Endothelial cell of umbilical vein (primary cell): Measurements from ENCODE around the gene RAI1. TPM values are rescaled to one million over a fixed set of nuclear protein-coding genes. Genes with fewer than 3 reads are reported as not detected.

Experiments used
- BruUV-seq: library from RNA; stranded (reverse); fragments of 400-500 nt; replicated peaks from 2 replicates; lab custom pipeline; 2021; lab: Mats Ljungman, UMichigan
- CTCF ChIA-PET: fragments of 300-600, 350-600 bp; sonication (Branson Sonifier 250); formaldehyde crosslinking; loops from one replicate; lab custom pipeline; 2021; ENCODE audit warnings: antibody characterized with exemption, inconsistent platforms; lab: Charles Lee
- POLR2A ChIA-PET: fragments of 300-600, 350-600 bp; sonication (Branson Sonifier 250); formaldehyde crosslinking; loops from one replicate; lab custom pipeline; 2021; ENCODE audit warnings: antibody characterized with exemption, inconsistent platforms; lab: Charles Lee
- DNase-seq: peaks from one replicate; pipeline ENCODE4 v3.0.0-alpha.2; 2011; ENCODE audit warnings: low read depth, low spot score
- FAIRE-seq: peaks from 2 replicates; lab custom pipeline; 2011; peaks lifted over from hg19 to GRCh38; lab: Jason Lieb, UNC
- H2AFZ ChIP-seq: 2 replicates; pipeline ENCODE4 v1.6.0; 2012; ENCODE audit warnings: low read depth, low read length, control low read depth, inconsistent platforms
- H3K27ac ChIP-seq: 2 replicates; pipeline ENCODE4 v1.5.1; 2011; ENCODE audit warnings: low read depth, mild to moderate bottlenecking, control low read depth, low read length, moderate library complexity; ENCODE audit not compliant: insufficient read depth
- H3K27me3 ChIP-seq, 2 experiments: 2 replicates each; pipeline versions ENCODE4 v1.6.0 to v1.6.1; 2011; ENCODE audit warnings: low read length in 2 of 2, mixed read lengths in 1 of 2; ENCODE audit not compliant: control insufficient read depth in 2 of 2, insufficient read depth in 2 of 2
- H3K36me3 ChIP-seq, 2 experiments: 2 replicates in 1 of 2; 3 replicates in 1 of 2; pipeline ENCODE4 v1.5.1; 2011; ENCODE audit warnings: low read length in 2 of 2, mild to moderate bottlenecking in 1 of 2, moderate library complexity in 1 of 2; ENCODE audit not compliant: control insufficient read depth in 2 of 2, insufficient read depth in 2 of 2; ENCODE audit errors: extremely low read depth in 1 of 2
- H3K4me1 ChIP-seq: 3 replicates; pipeline ENCODE4 v1.5.1; 2011; ENCODE audit warnings: mild to moderate bottlenecking, low read length; ENCODE audit not compliant: control insufficient read depth, insufficient read depth; ENCODE audit errors: extremely low read depth
- H3K4me2 ChIP-seq: 2 replicates; pipeline ENCODE4 v1.6.1; 2011; ENCODE audit warnings: low read length, control low read depth, mixed read lengths; ENCODE audit not compliant: insufficient read depth
- H3K4me3 ChIP-seq, 3 experiments: fragments of 200-600 bp in 1 of 3; sonication (generic), shearing (Covaris generic) in 1 of 3; replicated peaks in 1 of 3; 2 replicates each; pipeline ENCODE4 v1.5.1; 2011 to 2016; ENCODE audit warnings: control low read depth in 3 of 3, low read length in 3 of 3, mild to moderate bottlenecking in 2 of 3, inconsistent platforms in 1 of 3, low read depth in 1 of 3, moderate library complexity in 1 of 3; ENCODE audit not compliant: insufficient read depth in 1 of 3
- H3K79me2 ChIP-seq: 2 replicates; pipeline ENCODE4 v1.6.0; 2012; ENCODE audit warnings: low read length, inconsistent platforms; ENCODE audit not compliant: control insufficient read depth, insufficient read depth
- H3K9ac ChIP-seq: replicated peaks from 2 replicates; pipeline ENCODE3; 2011; ENCODE audit warnings: low read length, control low read depth; ENCODE audit not compliant: insufficient read depth; ENCODE audit errors: extremely low read depth
- H3K9me1 ChIP-seq: replicated peaks from 3 replicates; pipeline ENCODE4 v1.6.0; 2011; ENCODE audit warnings: mild to moderate bottlenecking, low read length; ENCODE audit not compliant: control insufficient read depth, insufficient read depth; ENCODE audit errors: extremely low read depth
- H3K9me3 ChIP-seq: replicated peaks from 2 replicates; pipeline ENCODE4 v1.5.1; 2012; ENCODE audit warnings: low read length, inconsistent platforms; ENCODE audit not compliant: control insufficient read depth, insufficient read depth
- H4K20me1 ChIP-seq: replicated peaks from 2 replicates; pipeline ENCODE3; 2011; ENCODE audit warnings: mild to moderate bottlenecking, low read length; ENCODE audit not compliant: control insufficient read depth, insufficient read depth; ENCODE audit errors: extremely low read depth
- CTCF ChIP-seq, 2 donors: IDR thresholded peaks; 1 replicate in 1 of 2; 2 replicates in 1 of 2; pipeline ENCODE4 v1.5.1; 2011; ENCODE audit warnings: low read length in 2 of 2, mild to moderate bottlenecking in 2 of 2, moderate library complexity in 2 of 2, control low read depth in 1 of 2, inconsistent platforms in 1 of 2, low read depth in 1 of 2; ENCODE audit not compliant: insufficient read depth in 1 of 2; ENCODE audit errors: extremely low read depth in 1 of 2
- EZH2 ChIP-seq: IDR thresholded peaks from 2 replicates; pipeline ENCODE4 v1.6.1; 2012; ENCODE audit warnings: borderline replicate concordance, low read depth, mild to moderate bottlenecking, moderate library complexity, low read length, inconsistent platforms; ENCODE audit not compliant: severe bottlenecking
- FOS ChIP-seq: IDR thresholded peaks from 2 replicates; pipeline ENCODE4 v1.6.1; 2011; ENCODE audit warnings: mild to moderate bottlenecking, low read length, moderate library complexity, borderline replicate concordance; ENCODE audit not compliant: insufficient read depth
- GATA2 ChIP-seq: IDR thresholded peaks from 2 replicates; pipeline ENCODE4 v1.7.0; 2011; ENCODE audit warnings: low read depth, mild to moderate bottlenecking, moderate library complexity, mixed read lengths, low read length; ENCODE audit not compliant: insufficient read length, insufficient read depth
- JUN ChIP-seq: IDR thresholded peaks from 2 replicates; pipeline ENCODE4 v1.6.1; 2011; ENCODE audit warnings: borderline replicate concordance, low read depth; ENCODE audit not compliant: insufficient read length, insufficient read depth
- MYC ChIP-seq: IDR thresholded peaks from one replicate; pipeline ENCODE4 v1.6.1; 2011; ENCODE audit warnings: mild to moderate bottlenecking, low read depth, low read length
- POLR2A ChIP-seq: IDR thresholded peaks from 2 replicates; pipeline ENCODE4 v1.6.1; 2012; ENCODE audit warnings: low read depth, mild to moderate bottlenecking, control low read depth, low read length
- POLR2AphosphoS5 ChIP-seq: IDR thresholded peaks from 2 replicates; pipeline ENCODE4 v1.6.1; 2012; ENCODE audit warnings: low read depth, mild to moderate bottlenecking, control low read depth, low read length, moderate library complexity; ENCODE audit not compliant: insufficient read depth
- dilution Hi-C: fragments of 300-500 bp; cut with MboI; formaldehyde crosslinking; loops from one replicate; pipeline ENCODE4 v1.15.0; 2019; ENCODE audit warnings: low sequenced_read_pairs; ENCODE audit not compliant: extremely low pct_ligation_motif_present
- intact Hi-C: fragments of 100-400 bp; cut with micrococcal nuclease; formaldehyde crosslinking; loops from one replicate; pipeline ENCODE4 v1.10.0; 2022
- polyA plus RNA-seq, 4 experiments: library from polyadenylated mRNA; depleted of rRNA in 3 of 4; stranded (reverse) in 3 of 4; unstranded in 1 of 4; fragments of >200 nt; gene quantifications; 2 replicates each; pipeline versions ENCODE4 v1.2.1 to v1.2.3, GENCODE V29; 2011 to 2012; ENCODE audit warnings: missing spikeins in 1 of 4
- total RNA-seq: library from RNA; stranded (reverse); gene quantifications from 2 replicates; pipeline ENCODE4 v1.2.3, GENCODE V29; 2021
- TF ChIP-seq, protein P1 (sequence below): IDR thresholded peaks from 2 replicates; pipeline ENCODE4 v1.6.1; 2011; ENCODE audit not compliant: insufficient read depth, insufficient read length

RAI1 gene
- total and polyA plus RNA-seq, 2 donors (not counting 3 experiments of a cell fraction or from before 2014, with no cell fraction given), result 7.8 to 43.3 TPM

GRCh38 chr17:17682293-17682736, 1.1 kb downstream of the RAI1 start:
- ChIA-PET POLR2A (no interaction called here), CTCF (interaction anchor here (0.7 to 2.9 kb wide), 8 partner anchors 18 to 237 kb away, joined by 3 to 7 read pairs (median 4); partner anchors contain the start of gene SREBF1)
- H3K4me1 ChIP-seq, result peaks cover 30% of the 10 kb centered on the region
- H3K27me3 ChIP-seq, result no peaks in the 10 kb centered on the region
- TSS peak; percentile 79 for BruUV-seq
- H3K4me2 ChIP-seq, result peak overlapping the region; percentile 42
- H3K4me3 ChIP-seq, result peak overlapping the region; percentile 65 to 91 (median 69)
- FAIRE-seq, result no peak
- intact Hi-C loops, result loop anchor here (1.0 to 5.0 kb wide), 5 partner anchors 12 to 195 kb away; no protein-coding TSS in a partner anchor
- H3K9ac ChIP-seq, result peak overlapping the region; percentile 86
- no peaks in the 10 kb centered on the region for H3K36me3 ChIP-seq
- peak; percentile 19 for DNase-seq
- peaks cover 56% of the 10 kb centered on the region for H3K79me2 ChIP-seq
- no peak for TF ChIP-seq JUN
- no peak for TF ChIP-seq FOS
- no peak for TF ChIP-seq GATA2
- TF ChIP-seq, protein P1, sequence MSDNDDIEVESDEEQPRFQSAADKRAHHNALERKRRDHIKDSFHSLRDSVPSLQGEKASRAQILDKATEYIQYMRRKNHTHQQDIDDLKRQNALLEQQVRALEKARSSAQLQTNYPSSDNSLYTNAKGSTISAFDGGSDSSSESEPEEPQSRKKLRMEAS, result no peak
- TF ChIP-seq CTCF (IDR thresholded peaks at IDR 0.05; ENCODE audit: extremely low read depth in 1 of 2, insufficient read depth in 1 of 2, low read depth in 1 of 2, low read length in 2 of 2), result no peak
- no peak for TF ChIP-seq POLR2A
- no peak for TF ChIP-seq EZH2
- no peak for TF ChIP-seq MYC
- no peak for TF ChIP-seq POLR2AphosphoS5
- peak overlapping the region; percentile 79 for H3K27ac ChIP-seq
- H2AFZ ChIP-seq, result peak overlapping the region; percentile 16
- dilution Hi-C loops, result no loop called here
- no peaks in the 10 kb centered on the region for H3K9me1 ChIP-seq
- H4K20me1 ChIP-seq, result no peaks in the 10 kb centered on the region
- no peaks in the 10 kb centered on the region for H3K9me3 ChIP-seq
